HG02943 (cell line): ENCODE measurements around the gene PTPN11.
"Not testable (repeated sequence)": the region's sequence is repeated elsewhere in the genome, so short reads cannot be mapped to it uniquely, and the experiment has no call there.

Experiments
- ATAC-seq: cut with Tn5 transposase; IDR thresholded peaks from one replicate; pipeline ENCODE4 v1.9.1; 2021; ENCODE audit warnings: mild to moderate bottlenecking, low read depth, moderate library complexity; ENCODE audit not compliant: unreplicated experiment

PTPN11 gene

DNA sequence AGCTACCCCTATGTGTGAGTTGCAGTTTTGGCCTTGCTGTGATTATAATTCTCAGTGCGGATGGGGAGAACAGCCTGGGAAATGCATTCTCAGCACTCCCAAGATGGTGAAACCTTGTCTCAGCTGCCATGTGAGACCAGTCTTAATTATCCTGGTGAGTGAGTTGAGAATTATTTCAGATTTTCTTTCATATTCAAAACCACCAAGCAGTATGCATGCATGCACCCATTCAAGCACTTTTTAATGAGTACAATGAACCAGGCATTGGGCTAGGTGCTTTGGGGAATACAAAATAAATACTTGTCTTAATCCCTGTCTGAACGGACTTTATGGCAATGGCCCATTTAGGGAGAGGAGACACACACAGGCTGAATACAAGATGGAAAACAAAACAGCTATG is 94.7 kb downstream of the PTPN11 start:
- ATAC-seq, result no peak

DNA sequence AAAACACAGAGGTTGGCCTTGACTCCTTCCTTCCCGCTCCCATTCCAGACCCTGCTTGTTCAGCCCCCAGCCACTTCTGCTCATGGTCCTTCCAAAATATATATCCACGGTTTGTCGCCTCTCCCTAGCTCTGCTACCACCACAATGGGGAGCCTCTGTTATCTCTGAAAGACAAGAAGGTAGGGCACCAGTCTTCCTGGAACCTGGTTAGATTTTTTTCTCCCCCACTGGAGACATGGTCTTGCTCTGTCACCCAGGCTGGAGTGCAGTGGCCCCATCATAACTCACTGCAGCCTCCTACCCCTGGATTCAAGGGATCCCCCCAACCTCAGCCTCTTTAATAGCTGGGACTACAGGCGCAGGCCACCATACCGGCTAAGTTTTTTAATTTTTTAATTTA is 95.7 kb downstream of the PTPN11 start:
- ATAC-seq, result no peak

DNA sequence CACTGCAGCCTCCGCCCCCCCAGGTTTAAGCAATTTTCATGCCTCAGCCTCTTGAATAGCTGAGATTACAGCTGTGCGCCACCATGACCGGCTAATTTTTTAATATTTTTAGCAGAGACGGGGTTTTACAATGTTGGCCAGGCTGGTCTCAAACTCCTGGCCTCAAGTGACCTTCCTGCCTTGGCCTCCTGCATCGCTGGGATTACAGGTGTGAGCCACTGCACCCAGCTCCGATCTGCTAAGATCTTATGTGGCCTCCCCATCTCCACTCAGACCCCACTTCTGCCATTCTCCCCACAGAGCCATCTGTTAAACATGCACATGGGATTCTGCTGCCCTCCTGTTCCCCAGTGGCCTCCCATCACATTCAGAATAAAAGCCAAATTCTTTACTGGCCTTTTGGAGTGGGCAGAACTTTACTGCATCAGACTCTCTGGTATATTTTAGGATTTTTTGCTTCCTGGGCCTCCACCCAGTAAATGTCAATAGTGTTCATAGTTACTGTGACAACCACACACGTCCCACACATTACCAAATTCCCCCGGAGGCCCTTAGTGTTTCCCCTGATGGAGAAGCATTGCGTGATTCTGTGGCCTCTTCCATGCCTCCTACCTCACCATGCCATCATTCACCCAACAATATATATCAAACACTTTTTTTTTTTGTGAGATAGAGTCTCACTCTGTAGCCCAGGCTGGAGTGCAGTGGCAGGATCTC is 96.3 kb downstream of the PTPN11 start:
- ATAC-seq, result no peak

DNA sequence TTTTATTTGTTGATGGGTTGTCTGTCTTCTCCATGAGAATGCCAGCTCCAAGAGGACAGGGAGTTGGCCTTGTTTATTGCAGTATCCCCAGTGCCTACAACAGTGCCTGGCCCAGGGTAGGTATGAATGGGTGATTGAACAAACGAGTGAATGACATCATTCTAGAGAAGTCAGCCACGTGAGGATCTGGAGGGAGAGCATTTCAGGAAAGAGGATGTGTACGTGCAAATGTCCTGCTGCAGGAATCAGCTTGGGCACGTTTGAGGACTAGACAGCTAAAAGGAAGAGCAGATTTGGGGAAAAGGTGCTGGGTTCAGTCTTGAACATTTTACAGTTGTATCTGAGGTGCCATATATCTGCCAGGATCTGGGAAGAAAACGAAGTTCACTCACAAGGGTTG is 97.1 kb downstream of the PTPN11 start:
- ATAC-seq, result no peak

DNA sequence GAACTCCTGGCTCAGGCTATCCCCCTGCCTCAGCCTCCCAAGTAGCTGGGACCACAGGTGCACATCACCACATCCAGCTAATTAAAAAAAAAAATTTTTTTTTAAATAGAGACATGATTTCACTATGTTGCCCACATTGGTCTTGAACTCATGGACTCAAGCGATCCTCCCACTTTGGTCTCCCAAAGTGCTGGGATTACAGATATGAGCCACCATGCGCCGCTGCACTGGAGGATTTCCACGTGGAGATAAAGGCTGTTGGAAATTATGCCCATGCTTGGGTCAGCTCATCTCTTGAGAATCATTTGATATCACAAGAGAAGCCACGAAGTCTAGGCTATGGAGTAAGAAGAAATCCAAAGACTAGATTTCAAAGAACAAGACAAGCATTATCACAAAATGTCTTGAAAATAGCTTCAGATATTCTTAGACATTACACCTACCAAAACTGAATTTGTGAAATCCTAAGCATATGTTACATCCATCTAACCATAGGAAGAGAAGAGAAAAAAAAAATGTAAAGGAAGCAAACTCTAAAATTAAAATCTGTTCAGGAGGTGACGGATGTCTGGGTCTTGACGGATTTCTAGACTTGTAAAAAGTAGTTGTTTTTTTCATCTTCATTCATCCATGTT is 99.1 kb downstream of the PTPN11 start:
- ATAC-seq, result no peak

DNA sequence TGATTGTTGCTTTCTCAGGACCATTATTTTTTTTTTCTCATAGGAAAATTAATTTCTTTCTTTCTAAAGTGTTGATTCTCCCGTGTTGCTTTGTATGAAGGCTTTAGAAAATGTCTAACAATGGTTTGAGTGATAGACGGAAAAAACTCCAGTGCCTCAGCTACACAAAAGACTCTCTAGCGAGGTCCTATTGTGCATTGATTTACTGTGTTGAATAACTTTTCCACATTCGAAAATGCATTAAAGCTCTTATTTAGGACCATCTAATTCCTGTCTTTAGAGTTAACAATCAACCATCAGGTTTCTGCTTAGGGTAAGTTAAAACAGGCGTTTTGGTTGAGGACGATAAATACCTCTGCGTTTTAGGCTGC is 99.6 kb downstream of the PTPN11 start:
- no peak for ATAC-seq

DNA sequence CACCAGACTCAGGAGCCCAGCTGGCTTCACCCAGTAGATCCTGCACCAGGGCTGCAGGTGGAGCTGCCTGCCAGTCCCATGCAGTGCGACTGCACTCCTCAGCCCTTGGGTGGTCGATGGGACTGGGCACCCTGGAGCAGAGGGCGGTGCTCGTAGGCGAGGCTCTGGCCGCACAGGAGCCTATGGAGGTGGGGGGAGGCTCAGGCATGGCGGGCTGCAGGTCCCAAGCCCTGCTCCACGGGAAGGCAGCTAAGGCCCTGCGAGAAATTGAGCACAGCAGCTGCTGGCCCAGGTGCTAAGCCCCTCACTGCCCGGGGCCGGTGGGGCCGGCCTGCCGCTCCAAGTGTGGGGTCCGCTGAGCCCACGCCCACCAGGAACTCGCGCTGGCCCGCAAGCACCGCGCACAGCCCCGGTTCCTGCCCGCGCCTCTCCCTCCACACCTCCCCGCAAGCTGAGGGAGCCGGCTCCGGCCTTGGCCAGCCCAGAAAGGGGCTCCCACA is 101.1 kb downstream of the PTPN11 start:
- not testable (repeated sequence) for ATAC-seq

DNA sequence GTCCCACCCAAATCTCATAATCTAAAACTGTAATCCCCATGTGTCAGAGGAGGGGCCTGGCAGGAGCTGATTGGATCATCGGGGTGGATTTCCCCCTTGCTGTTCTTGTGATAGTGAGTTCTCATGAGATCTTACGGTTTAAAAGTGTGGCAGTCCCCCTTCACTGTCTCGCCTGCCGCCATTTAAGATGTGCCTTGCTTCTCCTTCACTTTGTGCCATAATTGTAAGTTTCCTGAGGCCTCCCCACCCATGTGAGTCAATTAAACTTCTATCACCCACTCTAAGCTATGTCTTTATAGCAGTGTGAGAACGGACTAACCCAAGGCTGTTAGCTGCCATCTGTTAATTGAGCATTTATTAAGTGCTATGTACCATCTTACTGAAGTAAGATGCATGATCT is 105.1 kb downstream of the PTPN11 start:
- ATAC-seq, result no peak

DNA sequence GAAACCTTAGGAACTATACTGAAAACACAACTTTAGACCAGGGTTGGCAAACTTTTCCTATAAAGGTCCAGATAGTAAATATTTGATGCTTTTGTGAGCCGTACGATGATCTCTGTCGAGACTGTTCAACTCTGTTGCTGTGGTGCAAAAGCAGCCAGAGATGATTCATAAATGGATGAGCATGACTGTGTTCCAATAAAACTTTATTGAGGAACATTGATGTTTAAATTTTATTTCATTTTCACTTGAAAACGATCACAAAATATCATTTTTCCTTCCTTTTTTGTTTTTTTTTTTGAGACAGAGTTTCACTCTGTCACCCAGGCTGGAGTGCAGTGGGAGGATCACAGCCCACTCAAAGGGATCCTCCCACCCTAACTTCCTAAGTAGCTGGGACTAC is 105.5 kb downstream of the PTPN11 start:
- no peak for ATAC-seq

DNA sequence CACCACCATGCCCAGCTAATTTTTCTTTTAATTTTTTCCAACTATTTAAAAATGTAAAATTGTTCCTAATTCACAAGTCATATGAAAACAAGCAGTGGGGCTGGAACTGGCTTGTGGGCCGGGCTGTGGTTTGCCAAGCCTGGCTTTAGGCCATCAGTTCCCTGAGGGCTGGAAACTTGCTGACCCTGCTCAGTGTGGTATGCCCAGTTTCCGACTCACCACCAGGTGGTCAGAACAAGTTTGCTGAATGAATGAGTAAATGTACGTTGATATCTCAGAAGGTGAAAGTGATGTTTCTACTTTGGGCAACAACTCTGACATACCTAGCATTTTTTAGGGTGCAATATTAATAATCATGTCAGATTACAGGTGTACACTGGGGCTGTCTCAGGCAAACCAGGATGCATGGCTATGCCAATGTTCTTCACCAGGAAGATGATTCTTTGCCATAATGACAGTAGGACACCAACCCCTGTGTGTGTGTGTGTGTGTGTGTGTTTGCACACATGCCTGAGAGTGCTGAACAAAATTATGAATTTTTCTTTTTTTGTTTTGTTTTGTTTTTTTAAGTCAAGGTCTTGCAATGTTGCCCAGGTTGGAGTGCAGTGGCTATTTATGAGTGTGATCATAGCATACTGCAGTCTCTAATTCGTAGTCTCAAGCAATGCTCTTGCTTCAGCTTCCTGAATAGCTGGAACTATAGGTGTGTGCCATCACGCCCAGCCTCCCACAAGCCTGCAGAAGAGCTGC is 106.1 kb downstream of the PTPN11 start:
- no peak for ATAC-seq

DNA sequence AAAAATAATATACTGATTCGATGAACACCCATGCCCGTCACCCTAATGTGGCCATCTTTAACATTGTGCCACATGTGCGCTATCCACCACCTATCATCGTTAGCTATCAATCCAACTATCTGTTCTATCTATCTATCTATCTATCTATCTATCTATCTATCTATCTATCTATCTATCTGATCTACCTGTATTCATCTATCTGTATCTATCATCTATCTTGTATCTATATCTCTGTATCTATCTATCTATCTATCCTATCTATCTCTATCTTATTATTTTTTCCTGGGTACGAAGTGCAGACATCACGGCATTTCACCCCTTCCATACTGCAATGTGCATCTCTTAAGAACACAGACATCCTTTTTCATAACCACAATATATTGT is 106.7 kb downstream of the PTPN11 start:
- ATAC-seq, result no peak

DNA sequence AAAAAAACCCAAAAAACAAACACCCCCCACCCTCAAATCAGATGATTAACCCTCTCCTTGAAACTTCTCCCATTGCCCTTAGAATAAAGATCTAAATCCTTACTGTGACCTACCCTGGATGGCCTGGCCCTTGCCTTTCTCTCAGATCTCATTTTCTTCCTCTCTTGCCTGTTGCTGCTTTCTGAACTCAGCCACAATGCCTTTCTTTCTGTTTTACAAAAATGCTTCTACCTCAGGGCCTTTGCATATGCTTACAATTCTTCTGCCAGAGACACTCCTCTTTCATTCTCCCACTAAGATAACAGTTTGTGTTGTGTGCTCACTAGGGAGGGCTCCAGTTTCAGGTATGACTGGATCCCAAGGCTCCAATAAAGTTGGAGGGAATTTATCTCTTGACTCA is 108.3 kb downstream of the PTPN11 start:
- ATAC-seq, result no peak

DNA sequence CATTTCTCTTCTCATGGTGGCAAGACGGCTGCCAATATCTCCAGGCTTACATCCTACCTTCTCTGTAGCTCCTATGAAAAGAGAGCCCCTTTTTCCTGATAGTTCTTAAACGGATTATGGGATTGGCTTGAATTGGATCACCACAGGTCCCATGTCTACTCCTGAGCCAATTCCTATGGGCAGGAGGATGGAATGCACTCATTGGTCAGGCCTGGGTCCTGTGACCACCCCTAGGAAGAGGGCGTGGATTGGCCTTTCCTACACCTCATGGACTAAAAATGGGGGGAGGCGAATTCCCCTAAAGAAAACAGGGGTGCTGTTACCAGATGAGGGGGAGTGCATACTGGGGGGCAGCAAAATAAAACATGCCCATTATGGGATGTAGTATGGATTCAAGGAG is 108.8 kb downstream of the PTPN11 start:
- ATAC-seq, result no peak

DNA sequence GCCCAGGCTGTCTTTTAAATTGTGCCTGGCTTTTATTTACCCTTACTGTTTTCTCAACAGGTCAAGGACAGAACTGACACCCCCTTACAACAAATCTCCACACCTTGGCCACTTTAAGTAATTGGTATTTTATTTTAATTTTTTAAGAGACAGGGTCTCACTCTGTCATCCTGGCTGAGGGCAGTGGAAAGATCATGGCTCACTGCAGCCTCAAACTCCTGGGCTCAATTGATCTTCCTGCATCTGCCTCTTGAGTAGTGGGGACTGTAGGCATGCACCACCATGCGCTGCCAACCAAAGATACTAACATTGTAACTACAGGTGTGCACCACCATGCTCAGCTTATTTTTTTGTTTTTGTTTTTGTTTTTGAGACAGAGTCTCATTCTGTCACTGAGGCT is 109.8 kb downstream of the PTPN11 start:
- no peak for ATAC-seq

DNA sequence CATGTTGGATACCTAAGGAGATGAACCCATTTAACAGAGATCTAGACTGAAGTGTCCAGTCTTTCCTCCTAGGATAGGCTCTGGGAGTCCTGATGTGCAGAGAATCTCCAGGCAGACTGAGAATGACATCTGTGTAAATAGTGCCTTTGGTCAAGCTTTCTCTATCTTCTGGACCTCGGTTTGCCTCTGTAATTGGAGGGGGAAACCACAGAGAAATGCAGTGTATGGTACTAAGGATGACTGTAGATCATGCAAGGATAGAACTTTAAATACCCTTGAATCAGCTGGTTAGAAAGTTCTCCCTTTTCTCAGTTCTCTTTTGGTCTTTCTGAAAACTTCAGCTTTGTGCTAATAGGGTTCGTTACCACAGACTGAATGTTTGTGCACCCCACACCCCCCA is 112.2 kb downstream of the PTPN11 start:
- ATAC-seq, result no peak

DNA sequence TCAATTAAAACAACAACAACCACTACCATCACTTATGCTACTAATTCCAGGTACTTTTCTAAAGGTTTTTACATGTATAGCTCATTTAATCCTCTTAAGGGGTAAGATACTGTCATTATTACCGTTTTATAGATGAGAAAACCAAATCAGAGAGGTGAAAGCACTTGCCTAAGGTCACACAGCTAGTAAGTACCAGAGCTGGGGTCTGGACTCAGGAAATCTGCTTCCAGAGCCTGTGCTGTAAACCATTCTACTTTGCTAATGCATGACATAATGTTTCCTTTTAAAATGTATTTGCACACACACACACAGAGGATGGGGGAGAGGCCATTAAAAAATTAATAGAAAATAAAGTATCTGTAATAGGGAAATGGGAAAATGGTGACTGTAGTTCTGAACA is 113.4 kb downstream of the PTPN11 start:
- no peak for ATAC-seq

DNA sequence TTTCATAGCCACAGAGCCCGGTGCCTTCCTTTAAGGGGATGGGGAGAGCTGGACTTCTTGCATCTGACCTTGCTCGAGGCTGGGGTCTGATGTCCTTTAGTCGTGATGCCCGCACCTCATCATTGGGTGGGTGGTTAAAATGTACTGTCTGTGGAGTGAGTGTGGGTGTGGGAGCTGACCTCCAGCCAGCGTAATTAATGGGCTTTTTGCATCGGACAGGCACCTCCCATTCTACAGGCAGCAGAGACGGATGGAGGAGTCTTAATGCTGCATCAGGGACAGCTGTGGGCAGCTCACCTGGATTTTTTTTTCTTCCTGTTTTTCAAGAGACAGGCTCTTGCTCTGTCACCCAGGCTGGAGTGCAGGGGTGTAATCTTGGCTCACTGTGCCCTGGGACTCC is 114.8 kb downstream of the PTPN11 start:
- ATAC-seq, result no peak

DNA sequence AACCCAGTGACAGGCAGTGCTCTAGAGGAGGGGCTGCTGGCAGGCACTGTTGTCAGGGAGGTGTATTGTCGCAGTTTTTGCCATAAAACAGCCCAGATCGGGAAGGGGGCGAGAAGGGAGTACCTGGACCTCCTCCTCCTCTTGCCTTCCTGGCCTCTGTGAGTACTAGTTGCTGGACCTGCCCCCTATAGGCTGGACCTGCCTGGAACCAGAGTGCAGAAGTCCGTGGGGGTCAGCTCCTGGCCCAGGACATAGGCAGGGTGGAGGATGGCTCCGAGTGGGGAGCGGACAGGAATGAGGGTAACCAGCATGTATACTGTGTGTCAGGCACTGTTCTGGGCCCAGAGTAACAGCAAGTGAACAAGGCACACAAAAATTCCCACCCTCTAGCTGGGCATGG is 116.3 kb downstream of the PTPN11 start:
- no peak for ATAC-seq

DNA sequence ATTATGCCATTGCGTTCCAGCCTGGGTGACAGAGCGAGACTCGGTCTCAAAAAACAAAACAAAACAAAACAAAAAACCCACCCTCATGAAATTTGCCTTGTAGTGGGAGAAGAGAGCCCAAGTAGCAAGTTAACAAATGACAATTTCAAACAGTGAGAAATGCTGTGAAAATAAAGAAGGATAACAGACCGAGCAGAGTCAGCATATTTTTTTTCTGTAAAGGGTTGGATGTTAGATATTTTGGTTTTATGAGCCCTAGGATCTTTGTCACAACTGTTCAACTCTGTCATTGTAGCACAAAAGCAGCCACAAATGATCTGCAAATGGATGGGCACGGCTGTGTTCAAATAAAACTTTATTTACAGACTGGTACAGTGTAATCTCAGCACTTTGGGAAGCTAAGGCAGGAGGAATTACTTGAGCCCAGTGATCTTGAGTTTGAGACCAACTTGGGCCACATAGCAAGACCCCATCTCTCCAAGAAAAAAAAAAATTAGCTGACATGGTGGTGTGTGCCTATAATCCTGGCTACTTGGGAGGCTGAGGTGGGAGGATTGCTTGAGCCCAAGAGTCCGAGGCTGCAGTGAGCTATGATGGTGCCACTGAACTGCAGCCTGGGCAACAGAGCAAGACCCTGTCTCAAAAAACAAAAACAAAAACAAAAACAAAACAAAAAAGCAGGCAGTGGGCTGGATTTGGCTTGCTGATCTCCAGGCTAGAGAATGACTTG is 117.1 kb downstream of the PTPN11 start:
- no peak for ATAC-seq

DNA sequence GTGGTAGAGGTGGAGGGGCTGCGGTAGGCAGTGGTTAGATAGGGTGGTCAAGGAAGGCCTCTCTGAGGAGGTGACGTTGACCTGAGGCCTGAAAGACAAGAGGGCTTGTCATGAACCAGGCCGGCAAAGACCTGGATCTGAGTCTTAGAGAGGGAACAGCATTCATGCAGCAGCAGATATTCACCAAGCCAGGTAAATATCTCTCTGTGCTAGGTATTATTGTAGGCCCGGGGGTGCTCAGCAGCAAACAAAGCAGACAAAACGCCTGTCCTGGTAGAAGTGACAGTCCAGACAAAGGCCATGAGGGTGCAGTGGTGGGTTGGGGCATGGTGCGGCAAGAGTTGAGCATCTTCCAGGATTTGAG is 117.6 kb downstream of the PTPN11 start:
- no peak for ATAC-seq

DNA sequence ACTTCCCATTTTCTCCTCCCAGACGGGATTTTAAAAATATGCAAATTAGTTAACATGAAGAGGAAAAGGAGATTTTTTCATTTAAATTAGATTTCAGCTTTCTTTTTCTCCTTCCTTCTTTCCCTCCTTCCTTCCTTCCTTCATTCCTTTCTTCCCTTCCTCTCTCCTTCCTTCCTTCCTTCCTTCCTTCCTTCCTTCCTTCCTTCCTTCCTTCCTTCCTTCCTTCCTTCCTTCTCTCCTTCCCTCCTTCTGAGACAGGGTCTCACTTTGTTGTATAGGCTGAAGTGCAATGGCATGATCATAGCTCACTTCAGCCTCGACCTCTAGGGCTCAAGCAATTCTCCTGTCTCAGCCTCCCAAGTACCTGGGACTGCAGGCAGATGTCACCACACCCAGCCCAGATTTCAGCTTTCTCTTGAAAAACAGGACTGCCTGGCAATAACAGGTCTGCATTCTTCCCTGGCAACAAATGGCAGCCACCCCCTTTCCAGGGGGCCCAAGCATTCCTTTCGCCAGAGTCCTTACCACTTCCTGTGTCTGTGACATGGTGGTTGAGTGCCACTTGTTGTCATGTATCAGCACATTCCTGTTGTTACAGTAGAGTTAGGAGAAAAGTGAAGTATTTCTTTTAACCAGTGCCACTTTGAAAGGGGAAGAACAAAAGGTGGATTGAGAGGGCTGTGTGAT is 119.1 kb downstream of the PTPN11 start:
- no peak for ATAC-seq
